HepG2 (cell line): ENCODE measurements around the gene HEXIM1. TPM values are rescaled to one million over a fixed set of nuclear protein-coding genes. Genes with fewer than 3 reads are reported as not detected.

ENCODE experiments used
- ARID4A ChIP-seq: sonication (generic); formaldehyde crosslinking; IDR thresholded peaks from 2 replicates; pipeline ENCODE4 v1.5.0; 2020; ENCODE audit warnings: mild to moderate bottlenecking, missing genetic modification reagents, borderline replicate concordance
- GMEB1 ChIP-seq: sonication (generic); formaldehyde crosslinking; IDR thresholded peaks from 2 replicates; pipeline ENCODE4 v1.5.1; 2020; ENCODE audit warnings: missing genetic modification reagents, mild to moderate bottlenecking, borderline replicate concordance
- JUN ChIP-seq: sonication (generic); formaldehyde crosslinking; IDR thresholded peaks from 2 replicates; pipeline ENCODE4 v1.4.0; 2020; ENCODE audit warnings: mild to moderate bottlenecking, missing genetic modification reagents
- MNT ChIP-seq: fragments of 450-650 bp; IDR thresholded peaks from 2 replicates; pipeline ENCODE4 v1.6.1; 2016
- RCOR2 ChIP-seq: IDR thresholded peaks from 2 replicates; pipeline ENCODE4 v1.6.1; 2016; ENCODE audit warnings: missing biosample characterization, missing genetic modification reagents
- RFXAP ChIP-seq: sonication (generic); formaldehyde crosslinking; IDR thresholded peaks from 2 replicates; pipeline ENCODE4 v1.4.0; 2020; ENCODE audit warnings: missing genetic modification reagents, borderline replicate concordance
- TMF1 ChIP-seq: sonication (generic); formaldehyde crosslinking; IDR thresholded peaks from 2 replicates; pipeline ENCODE4 v1.8.1; 2022; ENCODE audit warnings: low read depth, missing genetic modification reagents
- UBTF ChIP-seq: sonication (generic); formaldehyde crosslinking; IDR thresholded peaks from 2 replicates; pipeline ENCODE4 v1.4.0; 2020; ENCODE audit warnings: mild to moderate bottlenecking, missing genetic modification reagents
- ZBTB14 ChIP-seq: sonication (generic); formaldehyde crosslinking; IDR thresholded peaks from 2 replicates; pipeline ENCODE4 v1.4.0; 2020; ENCODE audit warnings: missing genetic modification reagents
- ZNF619 ChIP-seq: sonication (generic); formaldehyde crosslinking; IDR thresholded peaks from 2 replicates; pipeline ENCODE4 v1.4.0; 2020; ENCODE audit warnings: mild to moderate bottlenecking, missing genetic modification reagents
- ZNF737 ChIP-seq: sonication (generic); formaldehyde crosslinking; IDR thresholded peaks from 2 replicates; pipeline ENCODE4 v1.5.0; 2020; ENCODE audit warnings: missing genetic modification reagents, mild to moderate bottlenecking, borderline replicate concordance
- ZNF770 ChIP-seq: sonication (generic); formaldehyde crosslinking; IDR thresholded peaks from 2 replicates; pipeline ENCODE4 v1.5.0; 2020; ENCODE audit warnings: mild to moderate bottlenecking, missing genetic modification reagents
- ZNF879 ChIP-seq: sonication (generic); formaldehyde crosslinking; IDR thresholded peaks from 2 replicates; pipeline ENCODE4 v1.8.1; 2023; ENCODE audit warnings: missing genetic modification reagents
- polyA plus RNA-seq, 8 experiments: library from polyadenylated mRNA; depleted of rRNA in 3 of 8; stranded (reverse) in 7 of 8; unstranded in 1 of 8; fragments of >200 nt; fragmentation: Illumina TruSeq in 4 of 8; extraction: Trizol in 4 of 8; gene quantifications; 2 replicates each; pipeline versions ENCODE4 v1.2.1 to v1.2.3, GENCODE V29; 2011 to 2016; ENCODE audit warnings: low read depth in 4 of 8, missing spikeins in 1 of 8, mixed read lengths in 1 of 8; ENCODE audit not compliant: insufficient read depth in 1 of 8
- total RNA-seq, 5 experiments: library from RNA; depleted of rRNA; stranded (reverse); fragments of >200 nt; fragmentation: Illumina TruSeq; extraction: Trizol; gene quantifications; 2 replicates each; pipeline ENCODE4 v1.2.3, GENCODE V29; 2016; ENCODE audit warnings: low read depth in 1 of 5

Gene HEXIM1
- total and polyA plus RNA-seq, 2 of the 13 experiments (the other 11 are each of a cell fraction or from before 2014, with no cell fraction given) = 10.5 to 16.6 TPM

- TF ChIP-seq ARID4A (CRISPR knock-in tag) (peak; percentile 65), ZNF770 (peak; percentile 85), TMF1 (CRISPR knock-in tag) (0 out of 2 replicates have a peak, but pooled peaks have one; percentile 71), ZNF879 (CRISPR knock-in tag) (0 out of 2 replicates have a peak, but pooled peaks have one; percentile 49), RCOR2 (CRISPR knock-in tag) (no peak), UBTF (CRISPR knock-in tag) (peak; percentile 8; the same call in 1 of the 2 replicates), RFXAP (CRISPR knock-in tag) (peak; percentile 59), MNT (no peak), ZNF737 (CRISPR knock-in tag) (peak; percentile 73; the same call in 1 of the 2 replicates), GMEB1 (peak; percentile 47; the same call in 1 of the 2 replicates), ZNF619 (CRISPR knock-in tag) (peak; percentile 84; the same call in 1 of the 2 replicates), ZBTB14 (no peak), JUN (CRISPR knock-in tag) (no peak; the same call in 1 of the 2 replicates)
Measured at GRCh38 chr17:45171338-45172231, 23.3 kb downstream of the HEXIM1 start (continued).
